ENCODE measurements around the gene CIRBP.

The CIRBP gene

GRCh38 chr19:1282588-1283206 lies 13.6 kb downstream of the CIRBP start:
- no peak for DNase-seq
- no peak overlapping the region for H3K27ac Mint-ChIP-seq
- peaks cover 22% of the 10 kb centered on the region for H3K4me1 Mint-ChIP-seq
- H3K27me3 Mint-ChIP-seq (ENCODE audit: low read depth, poor library complexity), result peaks cover 18% of the 10 kb centered on the region
- TF ChIP-seq CTCF (IDR thresholded peaks at IDR 0.05), result no peak
- no peak overlapping the region for H3K4me3 Mint-ChIP-seq
- no peaks in the 10 kb centered on the region for H3K9me3 Mint-ChIP-seq
- H3K36me3 Mint-ChIP-seq (ENCODE audit: low read depth), result no peaks in the 10 kb centered on the region

GRCh38 chr19:1283207-1283916 lies 14.2 kb downstream of the CIRBP start:
- no peak overlapping the region for H3K4me3 Mint-ChIP-seq
- TF ChIP-seq CTCF (IDR thresholded peaks at IDR 0.05), result no peak
- H3K4me1 Mint-ChIP-seq, result peaks cover 22% of the 10 kb centered on the region
- no peaks in the 10 kb centered on the region for H3K36me3 Mint-ChIP-seq (ENCODE audit: low read depth)
- no peak overlapping the region for H3K27ac Mint-ChIP-seq
- DNase-seq, result no peak
- H3K9me3 Mint-ChIP-seq, result no peaks in the 10 kb centered on the region
- H3K27me3 Mint-ChIP-seq (ENCODE audit: low read depth, poor library complexity), result peaks cover 18% of the 10 kb centered on the region

- no peak for TF ChIP-seq CTCF (IDR thresholded peaks at IDR 0.05)
- H3K36me3 Mint-ChIP-seq (ENCODE audit: low read depth), result no peaks in the 10 kb centered on the region
- H3K4me1 Mint-ChIP-seq, result peaks cover 22% of the 10 kb centered on the region
- H3K27ac Mint-ChIP-seq, result no peak overlapping the region
- peak overlapping the region; percentile 67 for H3K4me3 Mint-ChIP-seq
- H3K27me3 Mint-ChIP-seq (ENCODE audit: low read depth, poor library complexity), result peaks cover 18% of the 10 kb centered on the region
- H3K9me3 Mint-ChIP-seq, result no peaks in the 10 kb centered on the region
- no peak for DNase-seq
These were observed 14.8 kb downstream of the CIRBP start for GRCh38 chr19:1283917-1284292.

GRCh38 chr19:1284293-1284978 lies 15.3 kb downstream of the CIRBP start:
- TF ChIP-seq CTCF (IDR thresholded peaks at IDR 0.05), result no peak
- no peak for DNase-seq
- H3K36me3 Mint-ChIP-seq (ENCODE audit: low read depth), result no peaks in the 10 kb centered on the region
- peak overlapping the region; percentile 79 for H3K4me3 Mint-ChIP-seq
- H3K4me1 Mint-ChIP-seq, result peaks cover 22% of the 10 kb centered on the region
- H3K27ac Mint-ChIP-seq, result no peak overlapping the region
- no peaks in the 10 kb centered on the region for H3K9me3 Mint-ChIP-seq
- peaks cover 18% of the 10 kb centered on the region for H3K27me3 Mint-ChIP-seq (ENCODE audit: low read depth, poor library complexity)

- no peak for TF ChIP-seq CTCF (IDR thresholded peaks at IDR 0.05)
- peak; percentile 37 for DNase-seq
- no peaks in the 10 kb centered on the region for H3K9me3 Mint-ChIP-seq
- peak overlapping the region; percentile 79 for H3K4me3 Mint-ChIP-seq
- no peak overlapping the region for H3K27ac Mint-ChIP-seq
- peaks cover 16% of the 10 kb centered on the region for H3K4me1 Mint-ChIP-seq
- H3K36me3 Mint-ChIP-seq (ENCODE audit: low read depth), result no peaks in the 10 kb centered on the region
- peaks cover 18% of the 10 kb centered on the region for H3K27me3 Mint-ChIP-seq (ENCODE audit: low read depth, poor library complexity)
These were observed 16.0 kb downstream of the CIRBP start for GRCh38 chr19:1284979-1285736.
